MM.1S (cell line): ENCODE measurements around the gene ACYP2.

ENCODE experiments used
- CTCF ChIP-seq: fragments of 300-600 bp; sonication (generic); IDR thresholded peaks from 2 replicates; pipeline ENCODE4 v1.5.1; 2016; ENCODE audit warnings: antibody characterized with exemption, low read length, mixed read lengths
- EZH2phosphoT487 ChIP-seq: fragments of 300-600 bp; sonication (generic); IDR thresholded peaks from 2 replicates; pipeline ENCODE4 v1.6.1; 2018; ENCODE audit warnings: antibody characterized with exemption, low read length

DNA sequence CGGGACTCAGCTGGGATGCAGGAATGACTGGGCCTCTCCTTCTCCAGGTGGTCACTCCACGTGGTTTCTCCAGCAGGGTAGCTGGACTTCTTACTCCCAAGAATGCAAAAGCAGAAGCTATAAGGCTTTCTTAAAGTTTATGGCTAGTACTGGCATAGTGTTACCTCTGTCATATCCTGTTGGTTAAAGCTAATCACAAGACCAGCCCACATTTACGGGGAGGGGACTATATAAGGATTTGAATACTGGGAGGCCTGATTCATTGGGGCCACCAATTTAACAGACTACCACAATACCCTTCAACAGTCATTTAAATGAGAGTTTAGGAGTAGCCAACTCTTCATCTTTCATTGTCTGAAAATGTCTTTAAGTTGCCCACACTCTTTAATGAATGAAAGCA, 235.0 kb downstream of the ACYP2 start:
- TF ChIP-seq CTCF (no peak), EZH2phosphoT487 (no peak)
